HL-60/S4 treated with retinoic acid at 250 ng/mL for 4 days and 3 days (cell line): ENCODE data around the gene CD3D.

Experiments
- in situ Hi-C: fragments of 300-500 bp; cut with MboI; formaldehyde crosslinking; loops from 2 replicates; pipeline ENCODE4 v1.7.0; 2022; ENCODE audit warnings: low sequenced_read_pairs

The CD3D gene

GRCh38 chr11:118342503-118343161, at the start of gene CD3D:
TSS of gene CD3D (minus strand) at chr11:118342705. CDS start at chr11:118342607, 98 bp downstream.
- in situ Hi-C loops = no loop called here

DNA sequence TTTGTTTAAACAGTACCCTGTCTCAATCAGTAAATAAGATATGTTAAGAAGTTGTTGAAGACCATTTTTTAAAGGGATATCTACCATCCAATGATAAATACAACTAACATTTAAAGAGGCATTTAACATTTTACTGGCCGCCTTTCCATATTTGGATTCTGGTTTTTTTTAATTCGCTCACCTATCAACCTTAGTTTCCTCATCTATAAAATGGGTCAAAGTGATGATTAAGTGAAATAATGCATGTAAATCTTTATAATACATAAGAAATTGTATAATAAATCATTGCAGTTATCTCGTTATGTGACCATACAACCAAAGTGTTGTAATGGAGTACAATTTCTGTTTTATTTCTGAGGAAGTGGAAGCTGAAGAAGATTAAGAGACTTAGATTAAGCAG, 41.2 kb upstream of the CD3D start:
- in situ Hi-C loops = no loop called here

GRCh38 chr11:118382954-118383353, 40.4 kb upstream of the CD3D start:
- in situ Hi-C loops = no loop called here

GRCh38 chr11:118380571-118380970, 38.1 kb upstream of the CD3D start:
- in situ Hi-C loops = no loop called here

GRCh38 chr11:118379497-118379896, 37.0 kb upstream of the CD3D start:
- in situ Hi-C loops = no loop called here

DNA sequence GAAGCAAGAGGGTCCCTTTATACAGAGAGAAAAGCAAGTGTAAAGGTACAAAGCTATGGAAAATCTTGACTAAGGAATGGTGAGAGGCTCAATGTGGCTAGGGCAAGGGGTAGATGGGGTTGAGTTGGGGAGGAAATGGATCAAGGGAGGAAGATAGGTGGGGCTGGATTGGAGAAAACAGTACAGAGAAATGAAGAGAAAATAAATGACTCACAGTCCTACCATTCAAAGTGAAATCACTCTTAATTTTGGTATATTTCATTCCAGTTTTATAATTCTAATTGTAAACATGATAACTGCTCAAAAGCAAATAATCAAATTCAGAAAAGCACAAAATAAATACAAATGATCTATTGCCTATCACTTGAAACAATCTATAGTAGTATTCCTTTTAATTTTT, 33.5 kb upstream of the CD3D start:
- in situ Hi-C loops = no loop called here

- in situ Hi-C loops = no loop called here
These were observed 32.2 kb upstream of the CD3D start for GRCh38 chr11:118374729-118375128.

DNA sequence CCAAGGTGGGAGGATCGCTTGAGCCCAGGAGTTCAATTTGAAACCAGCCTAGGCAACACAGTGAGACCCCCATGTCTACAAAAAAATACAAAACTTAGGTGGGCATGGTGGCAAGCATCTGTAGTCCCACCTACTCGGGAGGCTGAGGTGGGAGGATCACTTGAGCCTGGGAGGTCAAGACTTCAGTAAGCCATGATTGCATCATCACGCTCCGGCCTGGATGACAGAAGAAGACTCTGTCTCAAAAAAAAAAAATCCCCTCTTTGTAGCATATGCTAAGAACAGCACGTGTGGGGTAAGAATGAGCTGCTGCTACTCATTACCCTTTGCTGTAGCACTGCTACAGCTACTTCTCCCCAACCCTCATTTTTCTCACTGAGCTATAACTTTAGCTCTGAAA, 31.4 kb upstream of the CD3D start:
- in situ Hi-C loops = no loop called here

- in situ Hi-C loops = no loop called here
These were observed 30.8 kb upstream of the CD3D start for GRCh38 chr11:118373263-118373662.

GRCh38 chr11:118370774-118371173, 28.3 kb upstream of the CD3D start:
- in situ Hi-C loops = no loop called here

- in situ Hi-C loops = no loop called here
These were observed 23.8 kb upstream of the CD3D start for GRCh38 chr11:118366287-118366686.

DNA sequence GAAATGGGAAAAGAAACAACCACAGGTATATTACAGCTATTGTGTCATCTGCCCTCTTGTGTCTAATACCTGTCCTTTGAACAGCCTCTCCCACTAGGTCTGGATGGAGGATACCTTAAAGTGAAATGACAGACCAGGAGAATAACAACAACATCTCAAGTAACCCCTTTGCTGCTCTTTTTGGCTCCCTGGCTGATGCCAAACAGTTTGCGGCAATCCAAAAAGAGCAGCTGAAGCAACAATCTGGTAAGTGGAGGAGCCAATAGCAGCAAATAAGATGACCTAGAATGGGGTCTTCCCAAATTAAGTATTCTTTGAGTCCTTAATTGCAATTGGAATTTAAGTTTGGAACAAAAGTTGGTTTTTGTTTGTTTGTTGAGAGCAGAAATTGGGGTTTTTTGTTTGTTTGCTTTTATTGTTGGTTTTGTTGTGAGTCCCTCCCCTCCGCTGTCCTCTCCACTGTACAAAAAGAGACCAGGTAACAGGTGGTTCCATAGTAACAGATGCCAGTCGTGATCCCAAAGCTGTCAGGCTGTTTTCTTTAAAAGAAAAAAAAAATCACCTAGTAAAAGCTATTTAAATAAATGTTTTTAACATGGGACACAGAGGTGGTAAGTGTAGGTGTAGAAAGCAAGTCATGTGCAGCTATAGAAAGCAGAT, 22.6 kb upstream of the CD3D start:
- in situ Hi-C loops = no loop called here

- in situ Hi-C loops = loop anchor here (10.0 kb wide), 1 partner anchor 155 kb away; no protein-coding TSS in a partner anchor
These were observed 16.9 kb upstream of the CD3D start, which contains the start of gene UBE4A for GRCh38 chr11:118359295-118359958. TSS of gene UBE4A (plus strand) at chr11:118359600. CDS start at chr11:118365081, 5,481 bp downstream.

DNA sequence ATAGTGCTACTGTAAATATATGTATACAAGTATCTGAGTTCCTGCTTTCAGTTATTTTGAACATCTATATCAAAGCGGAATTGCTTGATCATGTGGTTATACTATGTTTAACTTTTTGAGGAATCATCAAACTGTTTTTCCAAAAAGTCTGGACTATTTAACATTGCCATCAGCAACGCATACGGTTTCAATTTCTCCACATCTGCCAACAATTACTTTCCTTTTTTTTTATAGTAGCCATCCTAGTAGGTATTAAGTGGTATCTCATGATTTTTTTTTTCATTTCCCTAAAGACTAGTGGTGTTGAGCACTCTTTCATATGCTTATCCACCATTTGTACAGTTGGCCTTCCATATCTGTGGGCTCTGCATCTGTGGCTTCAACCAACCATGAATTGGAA, 15.6 kb upstream of the CD3D start:
- in situ Hi-C loops = loop anchor here (10.0 kb wide), 1 partner anchor 153 kb away; no protein-coding TSS in a partner anchor

GRCh38 chr11:118353084-118353710, 10.7 kb upstream of the CD3D start:
- in situ Hi-C loops = loop anchor here (10.0 kb wide), 1 partner anchor 148 kb away; no protein-coding TSS in a partner anchor

DNA sequence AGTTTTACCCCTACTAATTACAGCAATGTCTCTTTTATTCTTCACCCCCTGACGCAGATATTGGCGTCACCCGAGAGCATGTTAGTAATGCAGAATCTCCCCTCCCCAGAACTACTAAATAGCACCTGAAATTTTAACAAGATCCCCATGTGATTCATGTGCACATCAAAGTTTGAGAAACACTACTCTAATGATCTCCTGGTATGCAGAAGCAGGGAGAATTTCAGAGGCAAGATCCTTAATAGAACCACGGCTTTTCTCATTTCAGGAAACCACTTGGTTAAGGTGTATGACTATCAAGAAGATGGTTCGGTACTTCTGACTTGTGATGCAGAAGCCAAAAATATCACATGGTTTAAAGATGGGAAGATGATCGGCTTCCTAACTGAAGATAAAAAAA, 7.0 kb upstream of the CD3D start:
- in situ Hi-C loops = no loop called here

DNA sequence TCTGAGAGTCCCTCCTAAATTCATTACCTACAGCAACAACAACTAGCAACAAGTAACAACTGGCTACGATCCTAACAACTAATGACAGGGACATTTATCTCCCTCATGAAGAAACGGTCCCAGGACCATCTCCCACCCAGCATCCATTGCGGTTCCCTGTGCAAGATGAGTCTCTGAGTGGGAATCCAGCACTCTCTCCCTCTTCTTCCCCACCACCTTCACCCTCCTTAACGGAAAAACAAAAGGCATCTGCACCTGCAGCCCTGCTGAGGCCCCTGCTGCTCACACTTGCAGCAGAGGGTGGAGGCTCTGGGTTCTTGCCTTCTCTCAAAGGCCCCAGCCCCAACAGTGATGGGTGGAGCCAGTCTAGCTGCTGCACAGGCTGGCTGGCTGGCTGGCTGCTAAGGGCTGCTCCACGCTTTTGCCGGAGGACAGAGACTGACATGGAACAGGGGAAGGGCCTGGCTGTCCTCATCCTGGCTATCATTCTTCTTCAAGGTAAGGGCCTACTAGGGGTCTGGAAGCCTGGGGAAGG, 1.5 kb upstream of the CD3D start, which contains the start of gene CD3G:
CD3G (plus strand) TSS at position 364 of the 535 bp plus-strand sequence; CDS start at position 444, 80 bp downstream.
- in situ Hi-C loops = no loop called here

GRCh38 chr11:118343248-118343647, 743 bp upstream of the CD3D start:
- in situ Hi-C loops = no loop called here

- in situ Hi-C loops = no loop called here
These were observed 553 bp downstream of the CD3D start for GRCh38 chr11:118341815-118342489.

DNA sequence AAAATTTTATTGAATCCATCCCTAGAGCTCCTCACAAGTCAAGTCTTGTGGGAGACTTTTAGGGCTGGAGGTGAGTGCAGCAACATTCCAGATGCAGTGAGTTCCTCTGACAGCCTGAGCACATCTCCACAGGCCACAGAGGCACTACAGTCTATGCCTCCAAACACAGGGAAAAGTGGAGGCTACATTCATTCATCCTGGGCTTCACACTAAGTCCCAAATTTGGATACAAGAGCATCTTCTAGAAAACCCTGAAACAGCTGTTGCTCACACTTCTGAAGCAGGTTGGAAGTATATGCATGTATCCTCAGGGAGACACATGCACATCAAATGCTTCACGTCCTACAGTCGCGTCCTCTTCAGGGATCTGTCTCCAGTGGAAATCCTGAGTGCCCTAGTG, 1.2 kb downstream of the CD3D start:
- in situ Hi-C loops = no loop called here
